ENCODE measurements around the gene VRK3. TPM values are rescaled to one million over a fixed set of nuclear protein-coding genes. Genes with fewer than 3 reads are reported as not detected.
A peak's percentile ranks its signal among the peaks of the same experiment; 100 is the strongest.
"Not testable (repeated sequence)": the region's sequence is repeated elsewhere in the genome, so short reads cannot be mapped to it uniquely, and the experiment has no call there.

The VRK3 gene
- total RNA-seq, 3 donors from 2014 or later = 24.2 to 42.0 (median 40.3) TPM

DNA sequence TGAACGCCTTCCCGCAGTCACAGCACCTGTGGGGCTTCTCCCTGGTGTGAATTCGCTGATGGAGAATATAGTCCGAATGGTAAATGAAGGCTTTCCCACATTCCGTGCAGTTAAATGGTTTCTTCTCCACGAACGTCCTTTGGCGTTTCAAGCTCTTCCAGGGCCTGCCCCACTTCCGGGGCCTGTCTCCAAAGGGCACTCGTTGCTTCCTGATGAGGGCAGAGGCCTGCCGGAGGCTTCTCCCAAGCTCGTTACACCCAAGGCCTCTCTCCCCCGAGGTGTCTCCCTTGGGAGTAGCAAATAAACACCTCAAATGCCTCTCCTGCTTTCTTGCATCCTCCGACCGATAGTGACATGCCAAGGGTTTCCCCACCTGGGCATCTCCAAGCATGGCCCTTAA, 34.9 kb upstream of the VRK3 start:
- H3K4me1 ChIP-seq = no peaks in the 10 kb centered on the region
- no peak for DNase-seq (ENCODE audit: low spot score in 2 of 2)
- intact Hi-C loops (cut with DNase I; ENCODE audit: low total_unique reads) = no loop called here
- no peaks in the 10 kb centered on the region for H3K27me3 ChIP-seq
- H3K36me3 ChIP-seq = no peaks in the 10 kb centered on the region
- no peak overlapping the region for H3K27ac ChIP-seq
- no peak overlapping the region for H3K4me3 ChIP-seq
- TF ChIP-seq POLR2AphosphoS5 (IDR thresholded peaks at IDR 0.05) = no peak
- TF ChIP-seq, protein P1, sequence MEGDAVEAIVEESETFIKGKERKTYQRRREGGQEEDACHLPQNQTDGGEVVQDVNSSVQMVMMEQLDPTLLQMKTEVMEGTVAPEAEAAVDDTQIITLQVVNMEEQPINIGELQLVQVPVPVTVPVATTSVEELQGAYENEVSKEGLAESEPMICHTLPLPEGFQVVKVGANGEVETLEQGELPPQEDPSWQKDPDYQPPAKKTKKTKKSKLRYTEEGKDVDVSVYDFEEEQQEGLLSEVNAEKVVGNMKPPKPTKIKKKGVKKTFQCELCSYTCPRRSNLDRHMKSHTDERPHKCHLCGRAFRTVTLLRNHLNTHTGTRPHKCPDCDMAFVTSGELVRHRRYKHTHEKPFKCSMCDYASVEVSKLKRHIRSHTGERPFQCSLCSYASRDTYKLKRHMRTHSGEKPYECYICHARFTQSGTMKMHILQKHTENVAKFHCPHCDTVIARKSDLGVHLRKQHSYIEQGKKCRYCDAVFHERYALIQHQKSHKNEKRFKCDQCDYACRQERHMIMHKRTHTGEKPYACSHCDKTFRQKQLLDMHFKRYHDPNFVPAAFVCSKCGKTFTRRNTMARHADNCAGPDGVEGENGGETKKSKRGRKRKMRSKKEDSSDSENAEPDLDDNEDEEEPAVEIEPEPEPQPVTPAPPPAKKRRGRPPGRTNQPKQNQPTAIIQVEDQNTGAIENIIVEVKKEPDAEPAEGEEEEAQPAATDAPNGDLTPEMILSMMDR (IDR thresholded peaks at IDR 0.05) = no peak
- no peak for TF ChIP-seq POLR2A (IDR thresholded peaks at IDR 0.05)
- peaks cover 22 to 27% of the 10 kb centered on the region in 2 donors for H3K9me3 ChIP-seq

DNA sequence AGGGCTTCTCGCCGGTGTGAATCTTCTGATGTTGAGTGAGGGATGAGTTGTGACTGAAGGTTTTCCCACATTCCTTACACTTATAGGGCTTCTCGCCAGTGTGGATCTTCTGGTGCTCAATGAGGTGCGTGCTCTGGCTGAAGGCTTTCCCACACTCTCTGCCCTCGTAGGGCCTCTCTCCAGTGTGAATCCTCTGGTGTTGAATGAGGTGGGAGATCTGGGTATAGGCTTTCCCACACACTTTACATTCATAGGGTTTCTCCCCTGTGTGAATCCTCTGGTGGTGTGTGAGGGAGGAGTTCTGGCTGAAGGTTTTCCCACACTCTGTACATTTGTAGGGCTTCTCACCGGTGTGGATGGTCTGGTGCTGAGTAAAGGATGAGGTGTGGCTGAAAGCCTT, 33.9 kb upstream of the VRK3 start:
- Histone ChIP-seq H3K27ac (no peak overlapping the region), H3K27me3 (no peaks in the 10 kb centered on the region), H3K36me3 (no peaks in the 10 kb centered on the region), H3K4me3 (no peak overlapping the region), H3K4me1 (no peaks in the 10 kb centered on the region), H3K9me3 (peaks cover 22 to 27% of the 10 kb centered on the region in 2 donors)
- intact Hi-C loops (cut with DNase I; ENCODE audit: low total_unique reads) = no loop called here
- DNase-seq (ENCODE audit: low spot score in 2 of 2) = no peak
- TF ChIP-seq POLR2A (IDR thresholded peaks at IDR 0.05) (no peak), POLR2AphosphoS5 (IDR thresholded peaks at IDR 0.05) (no peak)
- TF ChIP-seq, protein P1 (IDR thresholded peaks at IDR 0.05) = no peak

DNA sequence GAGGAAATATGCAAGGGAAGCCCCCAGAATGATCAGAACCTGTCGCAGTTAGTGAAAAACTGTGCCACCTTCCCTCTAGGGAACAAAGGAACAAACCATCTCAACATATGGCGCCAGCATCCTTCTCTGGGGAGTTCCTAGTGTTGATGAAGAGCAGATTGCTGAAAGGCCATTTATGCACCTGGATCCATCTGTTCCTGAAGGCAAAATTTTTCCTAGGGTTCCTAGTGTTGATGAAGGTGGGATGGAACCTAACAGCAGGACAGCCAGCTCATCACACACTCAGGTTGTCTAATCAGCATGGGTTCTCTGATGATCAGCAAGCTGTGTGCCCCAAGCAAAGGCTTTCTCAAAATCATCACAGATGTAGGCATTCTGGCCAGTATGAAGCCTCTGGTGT, 33.3 kb upstream of the VRK3 start:
- H3K4me1 ChIP-seq = no peaks in the 10 kb centered on the region
- intact Hi-C loops (cut with DNase I; ENCODE audit: low total_unique reads) = no loop called here
- peaks cover 22 to 27% of the 10 kb centered on the region in 2 donors for H3K9me3 ChIP-seq
- H3K4me3 ChIP-seq = no peak overlapping the region
- no peak overlapping the region for H3K27ac ChIP-seq
- no peaks in the 10 kb centered on the region for H3K27me3 ChIP-seq
- DNase-seq (ENCODE audit: low spot score in 2 of 2) = no peak
- no peaks in the 10 kb centered on the region for H3K36me3 ChIP-seq
- TF ChIP-seq POLR2A (IDR thresholded peaks at IDR 0.05) (no peak), POLR2AphosphoS5 (IDR thresholded peaks at IDR 0.05) (no peak)

DNA sequence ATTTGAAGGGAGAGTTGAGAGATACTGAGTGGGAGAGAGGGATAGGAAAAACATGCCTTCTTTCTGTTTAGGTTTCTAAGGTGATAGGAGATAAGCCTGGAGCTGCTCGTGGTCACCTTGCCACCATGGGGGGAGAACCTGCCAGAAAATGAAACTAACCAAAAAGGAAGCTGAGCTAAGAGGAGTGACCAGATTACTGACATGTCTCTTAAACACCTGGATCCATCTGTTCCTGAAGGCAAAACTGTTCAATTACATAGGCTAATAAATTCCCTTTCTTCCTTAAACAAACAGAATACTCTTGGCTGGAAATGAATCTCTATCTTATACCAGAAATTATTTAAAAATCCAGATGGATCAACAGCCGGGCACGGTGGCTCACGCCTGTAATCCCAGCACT, 27.9 kb upstream of the VRK3 start:
- Histone ChIP-seq H3K4me1 (no peaks in the 10 kb centered on the region), H3K9me3 (peaks cover 6 to 13% of the 10 kb centered on the region in 2 donors), H3K27me3 (no peaks in the 10 kb centered on the region), H3K27ac (no peak overlapping the region), H3K36me3 (no peaks in the 10 kb centered on the region), H3K4me3 (no peak overlapping the region)
- intact Hi-C loops (cut with DNase I; ENCODE audit: low total_unique reads) = no loop called here
- DNase-seq (ENCODE audit: low spot score in 2 of 2) = no peak
- TF ChIP-seq POLR2A (IDR thresholded peaks at IDR 0.05) = no peak
- no peak for TF ChIP-seq POLR2AphosphoS5 (IDR thresholded peaks at IDR 0.05)
- TF ChIP-seq, protein P1 (IDR thresholded peaks at IDR 0.05) = no peak

DNA sequence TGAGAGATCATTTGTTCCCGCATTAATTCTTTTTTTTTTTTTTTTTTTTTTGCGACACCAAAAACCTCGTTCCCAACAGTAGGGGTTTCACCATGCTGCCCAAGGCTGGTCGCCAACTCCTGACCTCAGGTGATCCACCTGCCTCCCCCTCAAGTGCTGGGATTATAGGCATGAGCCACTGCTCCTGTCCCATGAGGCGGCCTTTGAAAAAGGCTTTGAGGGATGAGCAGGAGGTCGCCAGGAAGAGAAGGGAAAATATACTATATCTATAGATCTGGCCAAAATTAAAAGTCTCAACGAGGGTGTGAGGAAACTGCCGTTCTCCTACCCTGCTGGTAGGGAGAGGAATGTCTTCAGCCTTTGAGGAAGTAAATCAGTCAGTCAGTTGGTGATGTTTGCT, 26.8 kb upstream of the VRK3 start:
- Histone ChIP-seq H3K36me3 (no peaks in the 10 kb centered on the region), H3K9me3 (peaks cover 5 to 12% of the 10 kb centered on the region in 2 donors), H3K27ac (no peak overlapping the region), H3K4me1 (no peaks in the 10 kb centered on the region), H3K27me3 (no peaks in the 10 kb centered on the region), H3K4me3 (no peak overlapping the region)
- intact Hi-C loops (cut with DNase I; ENCODE audit: low total_unique reads) = no loop called here
- TF ChIP-seq POLR2AphosphoS5 (IDR thresholded peaks at IDR 0.05) (no peak), POLR2A (IDR thresholded peaks at IDR 0.05) (no peak)
- TF ChIP-seq, protein P1 (IDR thresholded peaks at IDR 0.05) = no peak
- DNase-seq (ENCODE audit: low spot score in 2 of 2) = no peak

DNA sequence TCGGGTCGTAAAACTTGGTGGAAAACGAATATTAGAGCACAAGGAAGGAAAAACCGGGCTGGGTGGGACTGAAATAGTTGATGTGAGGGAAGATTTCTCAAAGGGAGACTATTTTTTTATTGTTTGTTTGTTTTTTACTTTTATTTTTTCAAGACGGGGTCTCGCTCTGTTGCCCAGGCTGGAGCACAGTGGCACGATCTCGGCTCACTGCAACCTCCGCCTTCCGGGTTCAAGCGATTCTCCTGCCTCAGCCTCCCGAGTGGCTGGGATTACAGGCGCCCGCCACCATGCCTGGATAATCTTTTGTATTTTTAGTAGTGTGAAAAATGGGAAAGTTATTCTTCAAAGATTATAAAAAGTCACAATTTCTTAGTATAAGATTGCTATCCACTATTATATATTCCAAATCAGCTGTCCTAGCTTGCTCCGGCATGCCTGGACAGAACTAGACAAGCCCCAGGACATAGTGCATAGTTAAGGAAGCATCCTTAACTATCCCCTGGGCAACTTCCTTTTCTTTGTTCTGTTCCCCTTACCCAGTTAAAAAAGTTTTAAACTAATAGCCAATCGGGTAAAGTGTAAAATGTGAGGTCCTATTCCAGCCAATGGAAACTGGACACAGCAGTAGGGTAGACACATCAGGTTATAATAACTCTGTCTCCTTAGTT, 26.2 kb upstream of the VRK3 start:
- intact Hi-C loops (cut with DNase I; ENCODE audit: low total_unique reads); H3K4me1 ChIP-seq; DNase-seq (ENCODE audit: low spot score in 2 of 2); H3K36me3 ChIP-seq; H3K27me3 ChIP-seq: not testable (repeated sequence)
- Histone ChIP-seq H3K4me3 (peak overlapping the region; percentile 46 to 65 (median 60)), H3K9me3 (peaks cover 11 to 18% of the 10 kb centered on the region in 2 donors), H3K27ac (peak overlapping the region; percentile 76 to 80)
